ENCODE measurements around the gene KCNK7. TPM values are rescaled to one million over a fixed set of nuclear protein-coding genes. Genes with fewer than 3 reads are reported as not detected.

KCNK7 gene
- total RNA-seq, 1 donor = 1.7 TPM

- Histone ChIP-seq H3K4me1 (ENCODE audit: insufficient read depth, low read length) (peaks cover 42% of the 10 kb centered on the region), H3K4me3 (ENCODE audit: low read length) (no peak overlapping the region), H3K27me3 (ENCODE audit: insufficient read depth, low read length) (no peaks in the 10 kb centered on the region), H3K9me3 (ENCODE audit: low read depth, low read length) (no peaks in the 10 kb centered on the region)
Measured at GRCh38 chr11:65609665-65610064, 14.1 kb upstream of the KCNK7 start.

- Histone ChIP-seq H3K9me3 (ENCODE audit: low read depth, low read length) (no peaks in the 10 kb centered on the region), H3K4me1 (ENCODE audit: insufficient read depth, low read length) (peaks cover 42% of the 10 kb centered on the region), H3K4me3 (ENCODE audit: low read length) (no peak overlapping the region), H3K27me3 (ENCODE audit: insufficient read depth, low read length) (no peaks in the 10 kb centered on the region)
Measured at GRCh38 chr11:65609229-65609628, 13.6 kb upstream of the KCNK7 start.

DNA sequence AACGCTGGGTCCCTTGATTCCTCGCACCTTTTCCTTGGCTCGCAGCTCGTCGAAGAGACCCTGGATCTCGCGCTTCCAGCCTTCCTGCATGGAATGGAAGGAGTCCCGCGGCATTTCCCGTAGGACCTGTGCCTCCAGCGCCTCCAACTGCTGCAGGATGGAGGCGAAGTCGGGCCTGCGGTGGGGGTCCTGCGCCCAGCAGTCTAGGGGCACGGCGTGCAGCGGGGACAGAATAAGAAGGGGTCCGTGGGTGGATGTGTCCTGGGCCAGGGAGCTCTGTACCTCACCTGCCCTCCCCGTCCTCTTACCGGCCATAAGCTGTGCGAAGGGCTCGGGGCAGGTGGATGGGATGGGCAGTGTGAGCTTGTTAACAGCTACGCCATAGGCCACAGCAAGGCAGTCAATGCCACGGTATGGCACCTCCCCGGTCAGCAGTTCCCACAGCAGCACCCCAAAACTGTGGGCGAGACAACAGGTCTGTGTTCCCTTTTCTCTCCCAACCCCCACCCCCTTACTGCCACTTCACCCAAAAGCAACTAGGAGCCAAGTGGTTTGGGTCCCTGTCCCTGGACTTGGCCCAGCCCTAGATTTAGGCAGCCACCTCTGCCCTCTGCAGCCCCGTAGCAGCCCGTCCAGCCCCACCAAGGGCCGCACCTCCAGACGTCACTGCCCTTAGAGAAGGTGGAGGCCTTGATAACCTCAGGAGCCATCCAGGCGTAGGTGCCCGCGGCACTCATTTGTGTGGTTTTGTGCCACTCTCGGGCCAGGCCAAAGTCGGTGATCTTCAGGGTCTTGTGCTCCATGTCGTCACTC is 12.2 kb upstream of the KCNK7 start:
- peaks cover 41% of the 10 kb centered on the region for H3K4me1 ChIP-seq (ENCODE audit: insufficient read depth, low read length)
- H3K27me3 ChIP-seq (ENCODE audit: insufficient read depth, low read length) = no peaks in the 10 kb centered on the region
- no peaks in the 10 kb centered on the region for H3K9me3 ChIP-seq (ENCODE audit: low read depth, low read length)
- H3K4me3 ChIP-seq (ENCODE audit: low read length) = no peak overlapping the region

DNA sequence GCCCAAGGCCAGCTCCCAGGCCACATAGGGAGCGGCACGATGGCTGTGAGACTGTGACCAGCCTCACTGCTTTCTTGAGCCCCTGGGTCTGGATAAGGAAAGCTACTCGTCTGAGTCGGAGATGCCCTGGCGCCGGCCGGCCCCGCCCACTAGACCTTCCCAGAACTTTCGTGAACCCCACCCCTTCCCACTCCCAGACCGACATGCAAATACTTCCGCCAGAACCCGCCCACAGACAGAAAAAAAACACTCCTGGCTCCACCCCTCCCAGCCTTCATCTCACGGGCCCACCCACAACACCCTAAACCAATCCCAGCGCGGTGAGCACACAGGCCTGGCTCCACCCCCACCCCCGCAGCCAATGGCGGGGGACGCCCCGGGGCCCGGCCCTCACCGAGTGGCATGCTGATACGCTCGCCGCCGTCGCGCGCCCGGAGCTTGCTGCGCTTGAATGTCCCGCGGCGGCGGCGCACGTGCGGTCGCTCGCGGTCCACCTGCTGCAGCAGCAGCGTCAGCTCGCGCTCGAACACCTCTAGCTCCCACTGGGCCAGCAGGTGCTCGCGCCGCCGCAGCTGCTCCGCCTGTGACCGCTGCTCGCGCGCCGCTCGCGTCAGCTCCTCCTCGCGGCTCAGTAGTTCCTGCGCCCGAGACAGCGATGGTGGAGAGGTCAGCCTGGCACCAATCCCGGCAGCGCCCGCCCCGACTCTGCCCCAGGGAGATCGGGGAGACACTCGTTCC is 11.4 kb upstream of the KCNK7 start:
- no peaks in the 10 kb centered on the region for H3K9me3 ChIP-seq (ENCODE audit: low read depth, low read length)
- H3K4me1 ChIP-seq (ENCODE audit: insufficient read depth, low read length) = peaks cover 34% of the 10 kb centered on the region
- no peak overlapping the region for H3K4me3 ChIP-seq (ENCODE audit: low read length)
- no peaks in the 10 kb centered on the region for H3K27me3 ChIP-seq (ENCODE audit: insufficient read depth, low read length)

- no peaks in the 10 kb centered on the region for H3K9me3 ChIP-seq (ENCODE audit: low read depth, low read length)
Measured at GRCh38 chr11:65604258-65604657, 8.7 kb upstream of the KCNK7 start.

GRCh38 chr11:65599955-65600246 is 4.3 kb upstream of the KCNK7 start:
- Histone ChIP-seq H3K4me1 (ENCODE audit: insufficient read depth, low read length) (peaks cover 16% of the 10 kb centered on the region), H3K4me3 (ENCODE audit: low read length) (no peak overlapping the region), H3K9me3 (ENCODE audit: low read depth, low read length) (no peaks in the 10 kb centered on the region), H3K27me3 (ENCODE audit: insufficient read depth, low read length) (no peaks in the 10 kb centered on the region)

More at GRCh38 chr11:65604258-65604657, 8.7 kb upstream of the KCNK7 start:
- Histone ChIP-seq H3K27me3 (ENCODE audit: insufficient read depth, low read length) (no peaks in the 10 kb centered on the region), H3K4me3 (ENCODE audit: low read length) (no peak overlapping the region), H3K4me1 (ENCODE audit: insufficient read depth, low read length) (peaks cover 6% of the 10 kb centered on the region)

- H3K27me3 ChIP-seq (ENCODE audit: insufficient read depth, low read length) = no peaks in the 10 kb centered on the region
- H3K4me3 ChIP-seq (ENCODE audit: low read length) = no peak overlapping the region
- peaks cover 19% of the 10 kb centered on the region for H3K4me1 ChIP-seq (ENCODE audit: insufficient read depth, low read length)
- no peaks in the 10 kb centered on the region for H3K9me3 ChIP-seq (ENCODE audit: low read depth, low read length)
Measured at GRCh38 chr11:65599216-65599954, 3.8 kb upstream of the KCNK7 start.

DNA sequence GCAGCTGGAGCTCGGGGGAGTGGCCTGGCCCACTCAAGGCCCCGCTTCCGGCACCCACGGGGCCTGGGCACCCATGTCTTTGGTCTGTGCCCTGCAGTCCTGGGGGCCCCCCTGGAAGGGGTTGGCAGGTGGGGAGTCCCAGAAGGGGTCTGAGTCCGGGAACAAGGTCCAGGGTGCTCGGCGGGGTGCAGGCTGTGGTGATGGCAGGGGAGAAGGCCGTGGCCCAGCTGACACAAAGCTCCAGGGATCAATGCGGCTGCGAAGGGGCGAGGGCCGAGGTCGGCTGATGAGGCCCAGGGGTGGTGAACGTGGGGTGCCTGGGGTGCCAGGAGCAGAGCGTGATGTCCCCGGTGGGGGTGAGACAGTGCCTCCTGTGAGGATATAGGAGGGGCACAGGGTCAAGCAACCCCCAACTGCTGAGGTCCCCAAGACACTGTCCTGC is 2.7 kb upstream of the KCNK7 start:
- no peak overlapping the region for H3K4me3 ChIP-seq (ENCODE audit: low read length)
- peaks cover 18% of the 10 kb centered on the region for H3K4me1 ChIP-seq (ENCODE audit: insufficient read depth, low read length)
- no peaks in the 10 kb centered on the region for H3K9me3 ChIP-seq (ENCODE audit: low read depth, low read length)
- no peaks in the 10 kb centered on the region for H3K27me3 ChIP-seq (ENCODE audit: insufficient read depth, low read length)

- Histone ChIP-seq H3K4me1 (ENCODE audit: insufficient read depth, low read length) (peaks cover 15% of the 10 kb centered on the region), H3K27me3 (ENCODE audit: insufficient read depth, low read length) (no peaks in the 10 kb centered on the region), H3K4me3 (ENCODE audit: low read length) (no peak overlapping the region), H3K9me3 (ENCODE audit: low read depth, low read length) (no peaks in the 10 kb centered on the region)
Measured at GRCh38 chr11:65596520-65596919, 920 bp upstream of the KCNK7 start.

DNA sequence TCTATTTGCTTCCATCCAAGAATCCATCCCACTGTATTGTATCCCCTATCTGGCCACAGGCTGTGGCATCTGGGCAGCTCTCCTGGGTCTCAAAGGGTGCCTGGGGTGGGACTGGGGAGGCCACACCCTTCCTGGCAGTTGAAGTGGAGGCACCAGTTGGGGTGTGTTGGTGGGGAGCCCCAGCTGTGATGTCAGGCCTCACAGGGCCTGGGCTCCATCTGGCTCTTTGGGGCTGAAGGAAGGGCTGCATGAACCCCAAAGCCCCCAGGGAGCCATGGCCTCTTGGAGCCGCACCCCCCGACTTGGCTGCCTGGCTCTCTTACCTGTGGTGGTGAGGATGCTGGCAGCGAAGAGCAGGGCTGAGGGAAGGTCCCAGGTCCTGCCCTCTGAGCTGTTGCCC is 469 bp downstream of the KCNK7 start:
- no peak overlapping the region for H3K4me3 ChIP-seq (ENCODE audit: low read length)
- H3K9me3 ChIP-seq (ENCODE audit: low read depth, low read length) = no peaks in the 10 kb centered on the region
- H3K27me3 ChIP-seq (ENCODE audit: insufficient read depth, low read length) = no peaks in the 10 kb centered on the region
- H3K4me1 ChIP-seq (ENCODE audit: insufficient read depth, low read length) = peaks cover 15% of the 10 kb centered on the region

DNA sequence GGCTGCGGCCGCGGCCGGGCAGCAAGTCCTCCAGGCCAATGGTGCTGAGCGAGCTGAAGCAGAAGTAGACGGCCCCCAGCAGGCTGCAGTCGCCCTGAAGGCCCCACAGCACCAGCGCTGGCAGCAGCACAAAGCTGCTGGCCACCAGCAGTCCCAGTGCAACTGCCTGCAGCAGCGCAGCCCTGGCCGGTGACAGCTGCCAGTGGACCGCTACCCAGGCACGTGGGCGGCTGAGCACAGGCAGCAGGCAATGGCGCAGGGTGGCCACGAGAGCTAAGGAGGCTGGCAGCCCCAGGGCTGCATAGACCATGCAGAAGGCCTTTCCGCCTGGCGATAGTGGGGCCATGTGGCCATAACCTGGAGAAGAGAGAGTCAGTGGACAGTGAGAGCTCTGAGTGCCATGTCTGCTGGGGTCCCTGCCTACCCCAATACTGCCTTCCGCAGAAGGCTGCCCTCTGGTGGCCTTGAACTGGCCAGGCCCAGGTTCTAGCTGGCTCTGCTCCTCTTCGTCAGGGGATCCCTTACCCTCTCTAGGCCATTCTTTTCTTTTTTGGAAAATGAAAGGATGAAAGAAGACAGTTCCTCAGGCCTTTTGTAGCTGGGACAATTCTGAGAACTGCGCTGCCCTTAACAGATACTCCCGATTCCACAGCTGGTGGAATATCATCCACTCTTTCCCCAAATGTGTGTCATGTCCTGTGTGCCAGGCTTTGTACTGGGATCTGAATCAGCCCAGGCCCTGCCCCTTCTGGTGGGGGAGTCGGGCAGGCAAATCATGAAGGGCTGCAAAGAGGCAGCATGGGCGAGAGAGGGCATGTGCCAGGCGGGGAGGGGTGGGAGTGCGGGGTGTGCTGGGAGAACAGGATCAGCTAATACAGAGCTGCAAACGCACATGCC is 1.8 kb downstream of the KCNK7 start:
- no peaks in the 10 kb centered on the region for H3K27me3 ChIP-seq (ENCODE audit: insufficient read depth, low read length)
- peaks cover 24% of the 10 kb centered on the region for H3K4me1 ChIP-seq (ENCODE audit: insufficient read depth, low read length)
- H3K4me3 ChIP-seq (ENCODE audit: low read length) = no peak overlapping the region
- H3K9me3 ChIP-seq (ENCODE audit: low read depth, low read length) = no peaks in the 10 kb centered on the region

DNA sequence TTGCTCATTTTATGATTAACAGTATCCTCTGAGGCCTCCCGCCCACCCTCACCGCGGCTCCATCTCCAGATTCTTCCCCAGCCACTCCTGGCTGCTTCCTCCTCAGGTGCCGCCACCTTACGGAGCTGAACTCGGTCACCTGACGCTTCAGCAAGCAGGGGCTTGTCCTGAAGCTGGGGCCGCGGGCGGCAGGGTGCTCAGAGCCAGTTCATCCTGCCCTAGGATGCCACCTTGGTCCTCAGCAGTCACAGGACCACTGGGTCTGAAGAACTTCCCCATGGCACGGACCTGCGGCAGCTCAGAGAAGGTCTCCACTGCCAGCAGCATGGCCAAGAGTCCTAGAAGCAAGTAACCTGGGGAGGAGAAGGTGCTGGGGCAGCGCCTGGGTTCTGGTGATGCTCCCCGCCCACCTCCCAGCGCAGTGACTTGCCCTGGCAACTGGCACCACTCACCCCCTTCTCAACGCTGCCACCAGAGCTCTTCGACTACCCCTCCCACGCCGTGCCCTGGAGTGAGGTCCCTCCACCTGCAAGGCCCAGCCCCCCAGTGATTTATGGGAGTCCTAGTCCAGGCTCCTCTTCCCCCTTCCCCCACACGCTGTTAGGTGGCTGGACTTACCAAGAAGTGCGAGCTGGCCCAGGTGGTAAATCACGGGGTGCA is 2.6 kb downstream of the KCNK7 start:
- H3K9me3 ChIP-seq (ENCODE audit: low read depth, low read length) = no peaks in the 10 kb centered on the region
- no peak overlapping the region for H3K4me3 ChIP-seq (ENCODE audit: low read length)
- H3K4me1 ChIP-seq (ENCODE audit: insufficient read depth, low read length) = peaks cover 31% of the 10 kb centered on the region
- no peaks in the 10 kb centered on the region for H3K27me3 ChIP-seq (ENCODE audit: insufficient read depth, low read length)

GRCh38 chr11:65591939-65592857 is 3.4 kb downstream of the KCNK7 start:
- Histone ChIP-seq H3K27me3 (ENCODE audit: insufficient read depth, low read length) (no peaks in the 10 kb centered on the region), H3K4me3 (ENCODE audit: low read length) (no peak overlapping the region), H3K9me3 (ENCODE audit: low read depth, low read length) (no peaks in the 10 kb centered on the region), H3K4me1 (ENCODE audit: insufficient read depth, low read length) (peaks cover 39% of the 10 kb centered on the region)

Measured in mononuclear cell (primary cell).